OCI-LY1 (cell line): ENCODE data around the gene STK39.

Experiments
- CTCF ChIP-seq: fragments of 200-600 bp; sonication (generic), shearing (Covaris generic); IDR thresholded peaks from 2 replicates; pipeline ENCODE4 v1.5.1; 2017; ENCODE audit warnings: mild to moderate bottlenecking, antibody characterized with exemption, low read length, moderate library complexity, mixed read lengths
- EZH2 ChIP-seq: fragments of 200-600 bp; sonication (generic), shearing (Covaris generic); IDR thresholded peaks from 2 replicates; pipeline ENCODE4 v1.8.0; 2017; ENCODE audit warnings: borderline replicate concordance, mixed run types, mild to moderate bottlenecking, antibody characterized with exemption, low read length, moderate library complexity, mixed read lengths

DNA sequence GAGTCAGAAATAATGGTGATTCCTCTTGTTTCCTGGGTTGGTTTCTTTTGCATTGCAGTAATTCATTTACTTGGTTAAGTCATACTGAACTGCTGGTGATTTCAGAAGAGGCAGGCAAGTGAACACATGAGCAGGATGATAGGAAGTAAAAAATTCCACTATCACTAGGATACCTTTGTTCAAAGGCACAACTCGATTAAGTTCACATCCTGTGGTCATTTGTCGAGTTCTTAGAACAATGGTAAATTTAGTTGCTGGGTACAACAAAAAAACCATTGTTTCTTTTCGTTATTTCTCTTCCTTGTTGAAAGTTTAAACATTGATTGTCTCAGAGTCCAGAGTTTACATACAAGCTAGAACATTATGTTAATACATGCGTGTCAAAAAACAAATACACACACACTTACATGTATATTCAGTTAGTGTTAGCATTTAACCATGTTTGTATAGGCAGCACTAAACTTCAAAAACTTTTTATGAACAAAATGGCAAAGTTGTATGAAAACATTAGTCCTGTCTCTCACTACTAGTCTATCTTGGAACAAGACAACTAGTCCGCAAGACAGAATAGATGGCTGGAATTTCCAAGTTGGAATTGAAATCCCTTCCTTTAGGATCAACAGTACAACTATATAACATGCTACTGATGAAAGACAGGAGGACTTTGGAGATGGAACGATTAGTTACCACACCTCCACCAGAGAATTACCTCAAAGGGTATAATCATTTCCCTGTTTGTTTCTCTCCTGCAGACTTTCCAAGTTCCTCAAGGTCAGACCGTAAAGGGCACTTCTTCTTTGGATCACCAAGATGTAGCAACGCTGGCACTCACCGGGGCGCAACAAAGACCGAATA lies 26.2 kb downstream of the STK39 start:
- TF ChIP-seq CTCF (no peak), EZH2 (no peak)
